Measurements from ENCODE around the gene APAF1.

APAF1 gene

DNA sequence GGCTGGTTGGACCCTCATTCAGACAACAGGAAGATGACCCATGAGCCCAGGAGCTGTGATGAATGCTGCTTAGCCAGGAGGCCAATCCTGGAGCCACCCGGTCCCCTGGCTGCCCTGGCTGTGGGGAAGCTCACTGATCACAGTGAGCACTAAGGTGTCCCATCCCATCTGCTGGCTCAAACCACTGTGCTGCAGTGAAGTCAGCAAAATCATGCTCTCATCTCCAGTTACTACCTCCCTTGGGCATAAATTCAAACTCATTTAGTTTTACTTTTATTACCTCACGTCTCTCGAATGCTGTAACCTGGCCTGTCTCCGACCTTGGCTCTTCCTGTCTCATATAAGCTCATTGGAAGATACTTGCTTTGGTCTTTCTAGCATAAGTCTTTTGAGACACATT, 112.4 kb downstream of the APAF1 start:
- no peak for DNase-seq

DNA sequence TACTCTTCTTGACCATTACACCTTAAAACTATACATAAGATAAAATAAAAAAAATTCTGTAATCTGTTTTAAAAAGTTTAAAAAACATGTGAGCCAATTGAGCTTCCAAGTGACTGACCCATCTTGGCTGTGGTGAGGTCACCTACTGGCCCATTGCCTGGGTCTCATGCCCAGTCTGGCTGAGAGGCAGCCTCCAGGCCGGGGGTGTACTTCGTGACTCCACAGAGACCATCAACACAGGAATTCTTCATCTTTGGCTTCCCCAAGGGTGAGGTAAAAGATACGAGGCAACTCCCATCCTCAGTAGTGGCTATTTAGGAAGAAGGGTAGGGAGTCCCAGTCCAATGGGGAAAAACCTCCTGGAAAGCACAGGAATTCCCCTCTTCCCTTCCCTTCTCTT, 113.2 kb downstream of the APAF1 start:
- DNase-seq = no peak

DNA sequence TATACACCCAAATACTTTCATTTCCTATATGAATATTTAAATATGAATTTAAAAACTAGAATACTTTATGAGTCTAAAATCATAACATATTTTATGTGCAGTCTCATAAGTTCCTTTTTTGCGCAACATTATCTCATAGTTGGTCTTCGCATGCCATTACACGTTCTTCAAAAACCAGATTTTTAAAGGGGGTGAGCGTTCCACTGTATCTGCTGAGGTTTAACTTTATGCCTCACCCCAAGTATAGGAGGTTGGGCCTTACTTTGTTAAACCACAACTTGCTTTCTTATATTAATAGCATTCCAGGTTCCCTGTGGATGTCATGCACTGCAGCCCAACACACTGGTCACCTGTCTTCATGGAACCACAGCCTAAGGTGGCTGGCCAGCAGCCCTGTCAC, 118.6 kb downstream of the APAF1 start:
- no peak for DNase-seq

DNA sequence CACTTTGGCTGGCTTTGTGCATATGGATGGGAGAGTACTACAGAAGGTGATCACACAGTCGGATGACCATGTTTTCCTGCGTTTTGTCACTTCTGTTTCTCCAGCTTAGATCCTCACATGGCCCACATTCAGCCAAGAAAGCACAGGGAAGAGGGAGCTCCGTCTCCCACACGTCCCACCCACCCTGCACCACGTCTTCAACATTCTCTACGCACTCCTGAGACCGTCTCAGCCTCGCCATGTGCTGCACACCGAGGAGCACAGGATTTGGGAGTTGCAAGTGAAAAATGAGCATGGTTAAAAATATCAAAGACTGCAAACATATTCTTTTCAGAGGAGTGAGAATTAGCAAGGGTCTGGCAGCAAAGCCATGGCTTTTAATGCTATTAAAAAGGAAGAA, 122.2 kb downstream of the APAF1 start:
- DNase-seq = no peak

DNA sequence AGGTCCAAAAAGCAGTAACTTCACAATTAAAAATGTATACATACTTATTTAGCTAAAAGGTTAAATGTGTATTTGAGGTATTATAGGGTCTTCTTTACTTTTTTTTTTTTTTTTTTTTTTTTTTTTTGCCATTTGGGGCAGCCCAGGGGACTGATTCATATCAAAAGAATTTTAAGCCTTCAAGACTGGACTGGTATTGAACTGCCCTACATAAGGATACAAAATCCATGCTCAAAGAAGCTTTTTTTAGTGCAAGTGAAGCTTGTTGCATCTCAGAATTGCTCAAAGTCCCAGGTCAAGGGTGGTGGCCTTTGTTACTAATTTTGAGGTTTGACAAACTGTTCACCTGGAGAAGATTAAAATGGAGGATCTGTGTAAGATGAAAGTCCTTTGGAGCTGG, 124.0 kb downstream of the APAF1 start:
- no peak for DNase-seq

DNA sequence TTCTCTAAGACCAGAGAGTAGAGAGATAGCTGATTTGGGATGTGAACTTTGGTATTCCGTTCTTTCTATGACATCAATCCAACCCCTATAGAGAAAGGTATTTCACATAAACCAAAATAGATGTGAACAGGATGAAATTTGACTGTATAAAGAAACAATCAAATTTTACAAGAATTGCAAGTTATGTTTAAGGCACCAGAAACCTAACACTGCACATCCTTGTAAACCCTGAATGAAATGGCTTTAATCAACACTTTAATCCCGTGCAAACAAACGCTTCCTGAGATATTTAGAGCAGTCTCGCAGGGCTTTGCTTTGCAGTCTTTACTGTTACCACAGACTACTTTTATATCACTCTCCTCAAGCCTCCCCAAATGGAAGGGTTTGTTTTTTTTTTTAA, 125.1 kb downstream of the APAF1 start:
- DNase-seq = no peak

DNA sequence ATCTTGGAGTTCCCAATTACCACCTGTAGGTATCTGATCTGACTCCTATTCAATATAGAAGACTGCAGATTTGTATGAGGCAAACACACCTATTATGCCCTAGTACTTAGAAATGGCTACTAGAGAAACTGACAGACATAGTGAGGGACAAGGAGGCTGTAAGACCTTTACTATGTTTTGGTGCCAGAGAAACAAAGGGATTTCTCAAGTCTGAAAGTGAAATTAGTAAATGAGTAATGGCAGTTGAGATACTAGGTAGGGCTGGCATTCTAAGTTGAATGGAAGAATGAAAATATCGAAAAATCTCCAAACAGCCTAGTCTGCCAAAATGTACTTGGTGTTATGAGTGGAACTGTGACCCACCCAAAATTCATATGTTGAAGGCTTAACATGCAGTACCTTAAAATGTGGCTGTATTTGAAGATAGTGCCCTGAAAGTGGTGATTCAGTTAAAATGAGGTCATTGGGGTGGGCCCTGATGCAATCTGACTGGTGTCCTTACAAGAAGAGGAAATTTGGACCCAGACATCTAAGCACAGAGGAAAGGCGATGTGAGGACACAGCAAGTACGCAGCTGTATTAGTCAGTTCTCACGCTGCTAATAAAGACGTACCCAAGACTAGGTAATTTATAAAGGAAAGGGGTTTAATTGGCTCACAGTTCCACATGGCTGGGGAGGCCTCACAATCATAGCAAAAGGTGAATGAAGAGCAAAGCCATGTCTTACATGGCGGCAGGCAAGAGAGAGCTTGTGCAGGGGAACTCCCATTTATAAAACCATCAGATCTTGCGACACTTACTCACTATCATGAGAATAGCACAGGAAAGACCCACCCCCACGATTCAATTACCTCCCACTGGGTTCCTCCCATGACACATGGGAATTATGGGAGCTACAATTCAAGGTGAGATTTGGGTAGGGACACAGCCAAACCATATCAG, 127.0 kb downstream of the APAF1 start:
- DNase-seq = no peak

DNA sequence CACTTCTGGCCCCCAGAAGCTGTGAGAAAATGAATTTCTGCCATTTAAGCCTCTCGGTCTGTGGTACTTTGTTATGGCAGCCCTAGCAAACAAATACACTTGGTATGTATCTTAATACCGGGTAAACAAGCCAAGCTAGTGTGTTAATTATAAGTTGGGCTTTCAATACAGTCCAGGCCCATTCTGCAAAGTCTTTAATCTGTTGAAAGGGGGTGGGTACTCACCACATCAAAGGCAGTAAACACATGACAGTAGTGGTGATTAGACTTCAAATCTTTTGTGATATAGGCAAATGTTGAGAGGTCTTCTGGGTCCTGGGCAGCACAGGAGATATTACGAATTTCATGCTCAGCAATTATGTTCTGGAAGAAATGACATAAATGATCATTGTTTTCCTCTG, 127.7 kb downstream of the APAF1 start:
- no peak for DNase-seq

DNA sequence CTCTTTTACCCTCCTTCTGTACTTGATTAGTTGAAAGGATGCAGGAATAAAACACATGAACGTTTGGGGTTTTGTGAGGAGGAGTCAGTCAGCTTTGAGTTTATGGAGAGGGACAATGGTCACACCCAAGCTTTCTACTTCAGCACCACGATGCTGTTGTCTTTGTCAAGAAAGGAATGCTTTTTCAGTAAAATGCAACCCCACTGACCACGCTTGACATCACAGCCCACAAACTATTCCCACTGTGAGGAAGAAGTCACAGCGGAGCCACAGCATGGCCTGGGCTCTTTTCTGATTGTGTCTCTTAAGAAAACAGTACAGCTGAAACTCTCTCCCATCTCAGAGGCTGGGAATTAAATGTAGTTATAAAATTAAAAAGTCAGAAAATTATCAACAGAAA, 135.2 kb downstream of the APAF1 start:
- no peak for DNase-seq

DNA sequence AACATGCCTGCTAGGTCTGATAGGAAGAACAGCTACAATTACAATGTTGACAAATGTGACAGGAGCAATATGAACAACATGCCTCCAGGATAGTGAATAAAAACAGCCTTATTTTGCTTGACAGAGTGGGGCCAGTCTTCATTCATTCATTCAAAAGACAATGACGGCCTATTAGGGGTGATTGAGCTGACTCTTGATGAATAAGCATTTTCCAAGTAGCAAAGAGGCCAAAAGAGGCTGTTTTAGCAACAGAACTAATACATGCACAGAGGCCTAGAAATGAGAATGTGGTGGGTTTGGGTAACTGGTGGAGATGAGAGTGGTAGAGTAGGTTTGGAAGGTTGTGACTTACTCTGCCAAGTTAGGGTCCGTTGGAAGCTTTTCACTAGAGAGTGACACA, 138.3 kb downstream of the APAF1 start:
- DNase-seq = no peak

Data from NCI-H187 (cell line).